Mucosa of descending colon (tissue), 3 donors: ENCODE results near the gene SDR42E1. TPM values are rescaled to one million over a fixed set of nuclear protein-coding genes. Genes with fewer than 3 reads are reported as not detected.

Experiments used
- ATAC-seq: fragments of 200-7000 bp; cut with Tn5 transposase; one replicate; pipeline ENCODE4 v1.9.1; 2020; ENCODE audit warnings: mild to moderate bottlenecking, moderate library complexity
- DNase-seq, 3 donors: peaks; one replicate each; pipeline ENCODE4 v3.0.0-alpha.2; 2020
- H3K36me3 ChIP-seq: fragments of 200-600 bp; one replicate; pipeline ENCODE4 v1.8.0; 2021; ENCODE audit warnings: low read depth, mild to moderate bottlenecking
- H3K4me1 ChIP-seq: fragments of 200-600 bp; one replicate; pipeline ENCODE4 v1.8.0; 2021; ENCODE audit warnings: low read depth, mild to moderate bottlenecking
- H3K4me3 ChIP-seq: fragments of 200-600 bp; one replicate; pipeline ENCODE4 v1.8.0; 2021; ENCODE audit warnings: mild to moderate bottlenecking
- H3K9me3 ChIP-seq: fragments of 200-600 bp; one replicate; pipeline ENCODE4 v1.8.0; 2021; ENCODE audit warnings: mild to moderate bottlenecking
- intact Hi-C, 2 donors: fragments of 100-400 bp; cut with DNase I in 1 of 2; cut with micrococcal nuclease in 1 of 2; formaldehyde crosslinking; loops; one replicate each; pipeline versions ENCODE4 v1.11.0 to v1.11.1; 2022; cut with DNase I, micrococcal nuclease
- total RNA-seq, 3 donors: library from RNA; stranded (reverse); fragmentation: NEBNext Ultra II Directional in 2 of 3; extraction: Animal tissue kit (Norgen Biotek cat#: 25700) in 2 of 3; gene quantifications; one replicate each; pipeline versions ENCODE4 v1.2.1 to v1.2.4, GENCODE V29; 2021 to 2023
- TF ChIP-seq, protein P1 (sequence below): fragments of 200-600 bp; IDR thresholded peaks from one replicate; pipeline ENCODE4 v1.8.0; 2022; ENCODE audit warnings: antibody characterized with exemption, mild to moderate bottlenecking
- donor health status: DM: no; HTN: no; CAD: no; lungs with moderate emphysema.
- donor health status: DM: no; HTN: no; CAD: no.
- donor health status: DM: no; HTN: yes; CAD: no.

Gene SDR42E1
- total RNA-seq, 3 donors from 2014 or later = 5.9 to 14.0 (median 6.7) TPM

GRCh38 chr16:82037666-82038065 lies 26.4 kb upstream of the SDR42E1 start:
- intact Hi-C loops = no loop called here
- TF ChIP-seq, protein P1, sequence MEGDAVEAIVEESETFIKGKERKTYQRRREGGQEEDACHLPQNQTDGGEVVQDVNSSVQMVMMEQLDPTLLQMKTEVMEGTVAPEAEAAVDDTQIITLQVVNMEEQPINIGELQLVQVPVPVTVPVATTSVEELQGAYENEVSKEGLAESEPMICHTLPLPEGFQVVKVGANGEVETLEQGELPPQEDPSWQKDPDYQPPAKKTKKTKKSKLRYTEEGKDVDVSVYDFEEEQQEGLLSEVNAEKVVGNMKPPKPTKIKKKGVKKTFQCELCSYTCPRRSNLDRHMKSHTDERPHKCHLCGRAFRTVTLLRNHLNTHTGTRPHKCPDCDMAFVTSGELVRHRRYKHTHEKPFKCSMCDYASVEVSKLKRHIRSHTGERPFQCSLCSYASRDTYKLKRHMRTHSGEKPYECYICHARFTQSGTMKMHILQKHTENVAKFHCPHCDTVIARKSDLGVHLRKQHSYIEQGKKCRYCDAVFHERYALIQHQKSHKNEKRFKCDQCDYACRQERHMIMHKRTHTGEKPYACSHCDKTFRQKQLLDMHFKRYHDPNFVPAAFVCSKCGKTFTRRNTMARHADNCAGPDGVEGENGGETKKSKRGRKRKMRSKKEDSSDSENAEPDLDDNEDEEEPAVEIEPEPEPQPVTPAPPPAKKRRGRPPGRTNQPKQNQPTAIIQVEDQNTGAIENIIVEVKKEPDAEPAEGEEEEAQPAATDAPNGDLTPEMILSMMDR = no peak
- Histone ChIP-seq H3K36me3 (no peaks in the 10 kb centered on the region), H3K4me1 (peaks cover 22% of the 10 kb centered on the region), H3K4me3 (no peak overlapping the region), H3K9me3 (no peaks in the 10 kb centered on the region)
- ATAC-seq = no peak
- no peak for DNase-seq

DNA sequence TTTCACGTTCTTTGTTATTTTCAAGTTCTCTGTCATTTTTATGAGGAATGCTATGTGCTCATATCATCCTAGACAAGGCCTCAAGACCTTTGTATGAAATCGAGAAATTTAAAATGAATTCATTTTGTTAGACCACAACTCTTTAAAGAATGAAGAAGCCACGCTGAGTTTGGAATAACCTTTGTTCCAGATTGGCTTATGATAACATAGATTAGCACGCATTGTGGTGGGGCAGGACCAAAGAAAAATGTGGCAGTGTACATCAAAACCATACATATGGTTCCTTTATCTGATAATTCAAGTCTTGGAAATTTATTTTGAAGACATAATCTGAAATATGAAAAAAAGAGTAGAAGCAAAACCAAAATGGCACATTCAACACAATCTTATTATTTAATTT lies 26.0 kb upstream of the SDR42E1 start:
- DNase-seq (no peak), ATAC-seq (no peak)
- intact Hi-C loops = no loop called here
- no peak overlapping the region for H3K4me3 ChIP-seq
- TF ChIP-seq, protein P1 = no peak
- peaks cover 21% of the 10 kb centered on the region for H3K4me1 ChIP-seq
- no peaks in the 10 kb centered on the region for H3K9me3 ChIP-seq
- no peaks in the 10 kb centered on the region for H3K36me3 ChIP-seq

DNA sequence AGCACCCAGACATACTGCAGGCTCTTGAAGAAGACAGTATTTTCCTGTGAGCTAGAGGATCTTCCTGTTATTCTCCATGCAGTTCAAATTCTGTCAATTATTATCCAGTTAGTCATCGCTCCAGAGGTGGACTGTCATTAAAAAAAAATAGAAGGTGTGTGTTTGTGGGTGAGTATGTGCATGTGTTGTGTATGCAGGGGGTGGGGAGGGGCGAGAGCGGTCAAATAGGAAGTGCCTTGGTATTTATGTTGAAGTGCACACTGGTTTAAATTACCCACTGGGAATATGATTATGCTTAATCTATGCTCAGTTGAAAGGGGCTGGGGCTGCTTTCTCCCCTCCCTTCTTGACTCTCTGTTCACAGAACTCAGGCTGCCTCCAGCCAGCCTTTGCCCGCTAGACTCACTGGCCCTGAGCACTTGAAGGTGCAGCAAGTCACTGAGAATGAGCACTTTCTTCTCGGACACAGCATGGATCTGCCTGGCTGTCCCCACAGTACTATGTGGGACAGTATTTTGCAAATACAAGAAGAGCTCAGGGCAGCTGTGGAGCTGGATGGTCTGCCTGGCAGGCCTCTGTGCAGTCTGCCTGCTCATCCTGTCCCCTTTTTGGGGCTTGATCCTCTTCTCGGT lies 23.8 kb upstream of the SDR42E1 start, which contains the start of gene HSD17B2:
TSS of gene HSD17B2 (plus strand) at position 273 of the 632 bp plus-strand sequence. CDS start at position 445, 172 bp downstream.
- intact Hi-C loops = loop anchor here (5.0 kb wide), 2 partner anchors 192 to 197 kb away; no protein-coding TSS in a partner anchor

GRCh38 chr16:82033683-82034300 lies 22.5 kb upstream of the SDR42E1 start:
- ATAC-seq (peak; percentile 69), DNase-seq (peak; percentile 58 to 72 (median 65))
- TF ChIP-seq, protein P1 = no peak
- no peaks in the 10 kb centered on the region for H3K9me3 ChIP-seq
- no peaks in the 10 kb centered on the region for H3K36me3 ChIP-seq
- intact Hi-C loops = loop anchor here (5.0 kb wide), 2 partner anchors 194 to 199 kb away; no protein-coding TSS in a partner anchor
- H3K4me1 ChIP-seq = peaks cover 19% of the 10 kb centered on the region
- H3K4me3 ChIP-seq = no peak overlapping the region

More for the DNA sequence above, 23.8 kb upstream of the SDR42E1 start, which contains the start of gene HSD17B2:
- TF ChIP-seq, protein P1 = no peak
- H3K36me3 ChIP-seq = no peaks in the 10 kb centered on the region
- no peaks in the 10 kb centered on the region for H3K9me3 ChIP-seq
- ATAC-seq (peak; percentile 86), DNase-seq (peak; percentile 69 to 82 (median 79))
- H3K4me3 ChIP-seq = peak within 1 kb of the TSS; percentile 18
- peaks cover 19% of the 10 kb centered on the region for H3K4me1 ChIP-seq

DNA sequence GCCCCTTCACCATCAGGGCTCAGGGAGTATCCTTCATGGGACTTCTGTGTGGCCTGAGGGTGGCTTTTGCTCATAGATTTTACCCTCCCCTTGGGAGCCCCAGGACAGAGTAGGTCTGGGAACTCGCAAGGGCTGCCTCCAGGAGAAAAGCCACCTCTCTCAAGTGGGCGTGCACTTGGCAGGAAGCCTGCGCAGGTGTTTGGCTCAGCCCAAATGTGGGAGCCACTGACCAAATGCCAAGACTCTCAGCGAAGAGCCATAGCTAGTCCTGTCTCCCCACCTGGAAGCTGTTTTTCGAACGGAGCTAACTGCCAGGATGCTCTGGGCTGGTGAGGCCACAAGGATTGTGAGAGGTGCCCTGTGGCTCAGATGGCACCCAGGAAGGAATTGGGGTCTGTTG lies 21.7 kb upstream of the SDR42E1 start:
- DNase-seq = peak; percentile 54 to 71 (median 71)
- intact Hi-C loops = loop anchor here (5.0 kb wide), 2 partner anchors 194 to 199 kb away; no protein-coding TSS in a partner anchor
- Histone ChIP-seq H3K4me1 (peaks cover 19% of the 10 kb centered on the region), H3K36me3 (no peaks in the 10 kb centered on the region), H3K4me3 (no peak overlapping the region), H3K9me3 (no peaks in the 10 kb centered on the region)
- ATAC-seq = peak; percentile 20
- TF ChIP-seq, protein P1 = no peak
